Left kidney (tissue), 8 donors: ENCODE results near the gene RGPD5. TPM values are rescaled to one million over a fixed set of nuclear protein-coding genes. Genes with fewer than 3 reads are reported as not detected.
"Not testable (repeated sequence)": the region's sequence is repeated elsewhere in the genome, so short reads cannot be mapped to it uniquely, and the experiment has no call there.

Experiments used
- DNase-seq: peaks from one replicate; pipeline ENCODE4 v3.0.0-alpha.2; 2013
- long read RNA-seq, 8 donors: transcript quantifications; one replicate each; lab custom pipeline, GENCODE V29; 2026
- polyA plus RNA-seq: library from polyadenylated mRNA; unstranded; fragments of 120-200 nt; gene quantifications from one replicate; pipeline ENCODE4 v1.2.1, GENCODE V29; 2013; ENCODE audit not compliant: insufficient read length

RGPD5 gene
- polyA plus RNA-seq: 22.1 TPM
- long read RNA-seq, donor 1, partial matches to known transcripts: 15 of 15 reads
- long read RNA-seq, donor 1, other reads (novel, unspliced or antisense): 0 of 15 reads
- long read RNA-seq, donor 2, full-length matches to known transcripts: 1 of 1 reads
- long read RNA-seq, donor 2, partial matches to known transcripts: 0 of 1 reads
- long read RNA-seq, donor 2, other reads (novel, unspliced or antisense): 0 of 1 reads
- long read RNA-seq, donor 3, partial matches to known transcripts: 22 of 22 reads
- long read RNA-seq, donor 3, other reads (novel, unspliced or antisense): 0 of 22 reads
- long read RNA-seq, donor 4: 0 reads
- long read RNA-seq, donor 5, partial matches to known transcripts: 14 of 14 reads
- long read RNA-seq, donor 5, other reads (novel, unspliced or antisense): 0 of 14 reads
- long read RNA-seq, donor 6: 0 reads
- long read RNA-seq, donor 7: 0 reads
- long read RNA-seq, donor 8, partial matches to known transcripts: 16 of 16 reads
- long read RNA-seq, donor 8, other reads (novel, unspliced or antisense): 0 of 16 reads

DNA sequence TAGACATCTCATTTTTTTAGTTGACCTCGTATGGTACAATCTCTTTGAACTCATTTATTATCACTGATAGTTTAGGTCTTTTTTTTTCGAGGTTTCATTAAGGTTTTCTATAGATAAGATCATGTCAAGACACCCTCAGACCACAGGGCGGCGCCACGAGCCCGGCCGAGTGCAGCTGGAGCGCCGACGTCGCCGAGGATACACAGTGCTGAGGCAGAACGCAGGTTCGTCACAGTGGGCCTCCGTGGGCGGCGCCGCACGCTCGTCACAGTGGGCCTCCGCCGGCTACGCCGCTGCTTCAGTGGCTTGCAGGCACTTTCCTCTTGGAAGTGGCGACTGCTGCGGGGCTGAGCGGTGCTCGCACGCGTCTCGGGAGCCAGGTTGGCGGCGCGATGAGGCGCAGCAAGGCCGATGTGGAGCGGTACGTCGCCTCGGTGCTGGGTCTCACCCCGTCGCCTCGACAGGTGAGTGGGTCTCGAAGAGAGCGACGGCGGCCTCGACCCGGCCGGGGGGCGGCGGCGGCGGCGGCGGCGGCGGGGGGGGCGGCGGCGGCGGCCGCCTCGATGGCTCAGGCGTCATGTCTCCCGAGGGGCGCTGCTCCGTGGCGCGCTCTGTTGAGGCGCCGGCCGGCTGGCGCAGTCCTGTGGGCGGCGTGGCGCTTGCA, at the start of gene RGPD5:
RGPD5 (plus strand) TSS at position 232 of the 664 bp plus-strand sequence; CDS start at position 393, 161 bp downstream.
- not testable (repeated sequence) for DNase-seq

DNA sequence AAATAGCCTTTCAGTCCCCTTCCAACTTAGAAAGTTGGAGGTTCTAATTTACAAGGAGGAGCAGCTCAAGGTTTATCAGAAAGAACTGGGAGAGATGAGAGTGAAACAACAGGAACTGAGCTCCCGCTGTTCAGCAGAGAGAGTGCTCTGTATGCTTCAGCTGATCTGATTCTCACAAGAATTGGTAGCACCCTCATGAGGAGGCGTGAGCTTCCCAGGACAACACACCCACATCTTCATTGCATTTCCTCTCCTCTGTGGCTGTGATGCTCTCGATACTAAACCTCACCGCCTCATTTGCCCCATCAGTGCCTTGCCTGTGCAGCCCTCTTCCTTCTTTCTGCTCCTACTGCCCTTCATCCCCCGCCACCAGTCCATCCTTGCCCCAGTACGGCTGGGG, 42.5 kb upstream of the RGPD5 start:
- not testable (repeated sequence) for DNase-seq

DNA sequence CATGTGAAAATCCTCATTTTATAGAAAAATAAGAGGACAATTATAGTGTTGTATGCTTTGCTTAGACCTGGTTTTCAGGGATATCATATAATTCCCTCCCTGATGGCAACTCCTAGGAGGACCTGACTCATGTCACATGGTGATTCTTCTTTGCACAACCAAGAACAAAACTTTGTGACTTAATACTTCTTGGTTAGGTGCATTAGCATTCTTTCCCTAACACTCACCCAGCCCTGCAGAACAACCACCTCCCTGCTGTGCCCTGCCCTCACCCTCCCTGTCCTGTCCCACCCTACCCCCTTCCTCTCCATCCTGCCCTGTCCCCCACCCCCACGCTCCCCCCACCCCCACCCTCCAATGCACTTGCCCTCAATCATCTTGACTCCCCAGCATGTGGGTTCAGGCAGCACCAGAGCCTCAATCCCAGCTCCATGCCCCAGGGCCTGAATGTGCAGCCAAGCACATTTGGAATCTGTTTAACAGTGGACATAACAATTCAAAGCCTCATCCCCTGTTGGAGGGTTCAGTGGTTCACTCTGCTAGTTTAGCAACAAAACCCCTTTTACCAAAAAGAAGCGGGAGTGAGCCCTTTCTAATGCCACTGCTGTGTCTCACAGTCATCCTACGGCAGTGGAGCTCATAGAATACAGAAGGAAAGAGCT, 36.8 kb upstream of the RGPD5 start:
- DNase-seq: not testable (repeated sequence)

DNA sequence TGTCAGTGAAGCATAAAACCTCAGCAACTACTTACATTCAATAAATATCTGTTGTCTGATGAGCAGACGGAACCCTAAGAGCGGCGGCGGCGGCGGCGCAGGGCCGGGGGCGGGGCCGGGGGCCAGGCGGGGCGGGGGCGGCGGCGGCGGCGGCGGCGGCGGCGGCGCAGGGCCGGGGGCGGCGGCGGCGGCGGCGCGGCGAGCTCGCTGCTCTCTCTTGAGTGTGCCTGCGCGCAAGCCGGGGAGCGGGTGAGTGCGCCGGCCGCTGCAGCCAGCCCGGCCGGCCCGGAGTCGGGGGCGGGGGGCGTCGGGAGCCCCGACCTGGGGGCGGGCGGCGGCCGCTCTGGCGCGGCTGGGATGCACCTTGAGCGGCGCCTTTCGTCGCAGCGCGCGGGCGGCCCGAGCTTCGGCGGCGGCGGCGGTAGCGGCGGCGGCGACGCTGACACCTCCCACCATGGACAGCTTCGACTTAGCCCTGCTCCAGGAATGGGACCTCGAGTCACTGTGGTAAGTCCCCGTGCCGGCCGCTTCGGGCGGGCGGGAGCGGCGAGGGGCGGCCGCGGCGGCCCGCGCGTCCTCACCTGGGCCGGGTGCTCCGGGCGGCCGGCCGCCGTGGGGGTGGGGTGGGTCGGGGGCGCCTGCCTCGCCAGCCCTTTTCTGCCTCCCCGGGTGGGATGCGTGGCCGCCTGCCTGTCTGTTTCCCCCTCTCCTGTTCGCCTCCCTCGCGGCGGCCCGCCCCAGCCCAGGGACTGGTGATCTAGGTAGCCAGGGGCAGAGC, 33.7 kb upstream of the RGPD5 start:
- DNase-seq: not testable (repeated sequence)

DNA sequence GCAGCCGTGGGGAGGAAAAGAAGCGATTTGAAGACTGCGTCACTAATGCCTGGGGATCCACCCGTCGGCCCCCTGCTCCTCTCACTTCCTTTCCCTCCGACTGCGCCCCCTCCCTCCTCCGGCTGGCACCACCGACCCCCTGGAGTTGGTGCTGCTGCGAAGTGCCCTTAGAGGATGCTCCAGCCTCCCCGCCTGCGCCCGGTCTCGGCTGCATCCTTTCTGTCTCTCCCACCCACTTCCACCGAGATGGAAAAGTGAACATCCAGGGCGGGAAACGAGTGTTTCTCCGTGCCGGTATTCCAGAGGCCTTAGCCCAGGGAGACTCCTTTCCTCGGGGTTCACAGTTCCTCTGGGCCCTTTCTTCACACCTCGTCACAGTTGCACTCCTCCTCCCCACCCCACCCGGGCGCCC, 33.1 kb upstream of the RGPD5 start:
- DNase-seq: not testable (repeated sequence)

DNA sequence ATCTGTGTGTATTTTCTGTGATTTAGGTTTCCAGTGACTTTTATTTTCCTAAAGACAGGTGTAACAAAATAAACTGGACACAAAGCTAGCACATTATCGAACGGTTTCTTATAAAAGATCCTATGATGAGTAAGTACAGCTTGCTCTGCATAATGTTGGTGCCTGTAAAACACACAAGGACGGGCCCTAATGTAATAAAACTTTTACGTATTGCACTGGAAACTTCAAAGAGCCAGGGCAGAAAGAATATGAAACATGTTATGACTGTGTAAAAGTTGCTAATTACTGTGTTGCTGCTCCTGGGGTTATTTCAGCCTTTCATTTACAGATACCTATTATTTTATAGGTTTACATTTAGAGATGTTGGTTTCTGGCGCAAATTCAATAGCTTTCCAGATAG, 32.1 kb upstream of the RGPD5 start:
- DNase-seq: not testable (repeated sequence)

DNA sequence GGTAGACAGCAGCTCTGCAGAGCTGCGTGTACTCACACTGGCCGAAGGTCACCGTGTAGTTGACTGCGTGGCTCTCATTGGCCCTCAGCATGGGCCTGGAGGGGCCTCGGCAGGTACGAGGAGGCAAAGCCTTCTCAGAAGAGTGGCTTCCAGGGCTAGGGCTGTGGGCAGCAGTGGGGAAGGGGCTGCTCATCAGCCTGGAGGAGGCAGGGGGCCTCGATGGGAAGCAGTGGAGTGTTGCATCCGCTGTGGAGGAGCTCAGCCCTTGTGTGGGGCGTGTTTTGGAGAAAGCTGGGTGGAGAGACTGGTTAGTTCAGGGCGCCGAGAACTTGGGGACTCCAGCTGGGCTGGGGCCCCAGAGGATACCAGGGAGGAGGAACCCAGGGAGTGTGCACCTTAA, 28.0 kb upstream of the RGPD5 start:
- not testable (repeated sequence) for DNase-seq

DNA sequence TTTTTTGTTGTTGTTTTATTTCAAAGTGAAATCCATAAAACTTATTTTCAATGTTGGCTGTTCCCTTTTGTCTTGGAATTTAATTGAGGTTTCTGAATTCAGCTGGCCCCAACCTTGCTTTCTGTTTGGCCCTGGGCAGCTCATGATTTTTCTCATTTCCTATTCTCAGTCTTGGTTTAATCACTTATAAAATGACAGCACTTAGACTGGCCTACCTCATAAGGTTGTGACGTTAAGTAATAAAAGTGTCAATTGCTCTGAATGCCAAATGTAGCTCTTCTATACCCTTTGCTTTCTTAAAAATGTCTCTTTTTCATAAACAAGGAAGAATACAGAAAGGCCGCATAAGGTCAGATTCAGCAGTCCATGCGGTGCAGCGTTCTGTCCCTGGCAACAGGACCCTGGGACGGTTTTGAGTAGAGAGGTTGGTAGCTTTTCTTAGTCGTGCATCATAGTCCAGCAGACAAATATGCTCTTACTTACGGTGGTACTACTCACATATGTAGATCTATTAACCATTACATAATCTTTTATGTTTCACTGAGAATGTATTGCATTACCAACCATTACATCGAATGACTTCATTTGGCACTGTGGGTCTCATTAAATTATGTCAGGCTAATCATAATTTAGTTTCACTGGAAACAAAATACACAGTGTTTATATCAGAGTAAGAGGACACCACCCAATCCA, 27.1 kb upstream of the RGPD5 start:
- not testable (repeated sequence) for DNase-seq

DNA sequence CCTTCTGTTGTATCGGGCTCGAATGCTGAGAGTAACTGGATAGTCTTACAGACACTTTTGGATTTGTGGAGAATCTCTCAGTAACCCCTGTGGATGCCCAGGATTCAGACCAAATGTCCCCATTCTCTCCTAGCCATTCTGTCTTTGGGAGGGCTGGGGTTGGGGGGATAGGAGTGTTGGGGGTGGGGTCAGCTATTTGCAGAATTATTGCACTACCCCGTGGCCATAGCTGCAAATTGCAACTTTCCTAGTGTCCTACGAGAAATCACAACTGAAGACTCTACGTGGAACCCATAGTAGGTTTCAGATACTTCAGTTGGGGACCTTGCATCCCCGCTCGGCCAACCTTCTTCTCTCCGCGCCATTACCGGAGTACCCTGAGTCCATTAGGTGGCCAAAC, 25.2 kb upstream of the RGPD5 start:
- DNase-seq: not testable (repeated sequence)

DNA sequence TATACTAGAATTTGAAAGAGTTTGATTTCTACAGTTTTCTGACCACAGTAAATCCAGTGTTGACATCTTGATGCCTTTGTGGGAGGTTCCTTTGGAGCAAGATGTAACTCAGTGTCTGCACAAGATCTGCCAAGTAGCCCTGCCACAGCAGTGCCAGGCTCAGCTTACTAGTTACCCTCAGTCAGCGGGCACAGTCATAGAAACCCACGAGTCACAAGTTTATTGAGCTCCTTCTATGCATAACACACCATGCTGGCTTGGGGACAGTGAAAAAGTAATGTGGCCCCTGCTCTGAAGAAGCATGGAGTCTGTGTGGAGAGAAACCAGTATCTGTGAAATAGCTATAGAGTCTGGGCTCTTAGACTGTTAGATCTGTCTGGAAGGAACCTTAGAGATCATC, 15.0 kb upstream of the RGPD5 start:
- DNase-seq: not testable (repeated sequence)

DNA sequence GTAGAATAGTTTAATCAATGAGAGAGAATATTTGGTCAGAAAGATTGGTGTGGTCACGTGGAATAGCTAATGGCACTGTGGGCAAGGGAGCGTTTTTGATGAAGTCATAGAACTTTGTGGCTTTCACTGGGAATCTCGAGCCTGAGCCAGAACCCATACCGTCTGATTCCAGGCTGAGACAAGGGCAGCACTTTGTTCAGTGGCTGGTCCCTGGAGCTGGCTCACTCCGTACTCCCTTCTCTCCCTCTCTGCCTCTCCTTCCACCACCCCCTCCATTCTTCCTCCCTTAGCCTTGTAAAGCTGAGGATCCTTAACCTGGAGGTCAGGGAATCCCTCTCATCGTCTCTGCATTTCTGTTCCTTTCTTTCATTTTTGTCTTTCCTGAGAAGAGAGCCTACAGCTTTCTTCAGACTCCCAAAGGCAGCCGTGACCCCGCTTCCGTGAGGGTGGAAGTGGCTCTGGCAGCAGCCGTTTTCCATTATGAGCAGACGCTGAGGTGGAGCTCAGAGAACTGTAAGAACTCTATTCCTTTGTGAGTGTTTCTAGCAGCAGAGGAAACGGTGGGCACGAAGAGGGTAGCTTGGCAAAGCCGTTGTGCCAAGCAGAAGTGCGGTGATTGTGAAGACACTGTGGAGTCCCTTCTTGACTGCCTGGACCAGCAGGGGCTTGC, 12.8 kb upstream of the RGPD5 start:
- DNase-seq: not testable (repeated sequence)

DNA sequence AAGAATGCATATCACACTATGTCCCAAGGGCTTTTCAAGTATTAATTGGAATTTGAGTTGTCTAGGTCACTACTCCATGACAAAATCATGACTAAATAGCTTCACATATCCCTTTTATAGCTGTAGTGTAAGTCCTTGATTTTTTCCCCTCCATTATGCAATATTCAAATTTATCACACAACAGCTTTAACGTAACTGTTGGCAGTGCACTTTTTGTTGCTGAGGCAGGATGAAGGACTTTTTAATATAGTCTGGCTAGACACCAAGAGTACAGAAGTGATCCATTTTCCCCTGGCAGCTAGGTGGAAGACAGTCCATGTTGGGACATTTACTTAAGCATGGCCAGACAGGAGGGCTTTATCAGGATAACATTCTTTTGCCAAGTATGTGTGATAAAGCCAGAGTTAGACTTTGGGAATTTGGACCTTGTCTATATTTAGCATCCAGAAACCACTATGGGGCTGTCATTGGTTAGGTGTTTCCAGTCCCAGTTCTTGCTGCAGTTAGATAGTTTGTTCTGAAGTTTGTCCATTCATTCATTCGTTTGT, 11.6 kb upstream of the RGPD5 start:
- DNase-seq: not testable (repeated sequence)

DNA sequence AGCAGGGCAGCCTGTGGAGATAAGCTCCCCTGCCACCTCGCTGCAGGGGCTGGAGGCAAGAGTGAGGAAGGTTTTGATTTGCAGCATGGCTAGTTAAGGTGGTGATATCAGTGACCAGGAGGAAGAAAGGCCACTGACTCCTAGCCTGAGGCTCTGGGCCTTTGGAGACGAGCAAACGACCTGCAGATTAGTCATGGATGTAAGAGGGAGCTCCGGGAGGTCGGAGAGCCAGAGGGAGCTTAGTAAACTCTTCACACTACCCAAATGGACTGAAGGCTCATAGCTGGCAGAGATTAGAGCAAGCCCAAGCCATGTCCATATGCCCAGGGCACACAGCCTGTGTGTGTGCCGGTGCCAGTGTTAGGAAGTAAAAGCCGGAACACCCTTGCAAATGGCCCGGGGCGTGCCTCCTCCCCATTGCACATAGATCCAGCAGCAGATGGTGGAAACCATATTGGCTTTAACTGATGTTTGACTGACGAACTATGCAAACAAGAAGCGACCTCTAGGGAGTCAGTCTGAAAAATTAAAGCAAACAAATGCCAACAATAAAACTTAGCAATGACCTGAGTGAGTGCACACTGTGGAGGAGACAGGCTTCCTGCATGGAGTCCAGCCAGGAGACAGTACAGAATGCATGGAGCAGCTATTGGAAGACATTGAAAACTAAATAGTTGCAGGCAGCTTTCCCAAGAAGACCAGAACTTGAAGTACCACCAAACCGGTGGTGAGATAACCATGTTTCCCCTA, 2.4 kb upstream of the RGPD5 start:
- DNase-seq: not testable (repeated sequence)

DNA sequence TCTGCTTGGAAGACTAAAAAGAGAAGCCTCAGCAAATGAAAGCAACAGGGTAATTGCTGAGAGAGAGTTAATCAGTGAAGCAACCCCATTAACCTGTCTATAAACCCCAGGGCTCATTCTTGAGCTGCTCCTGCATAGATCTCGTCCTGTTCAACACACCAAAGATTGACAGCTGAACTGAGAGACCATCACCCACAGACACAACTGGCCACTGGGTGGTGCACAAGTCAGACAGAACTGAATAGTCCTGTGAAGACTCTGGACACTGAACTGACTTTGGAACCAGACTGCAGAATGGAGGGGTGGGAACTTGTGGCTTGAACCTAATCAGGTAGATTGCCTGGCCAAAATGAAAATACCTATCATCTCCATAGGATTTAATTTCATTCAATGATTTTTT, 1.4 kb upstream of the RGPD5 start:
- not testable (repeated sequence) for DNase-seq

DNA sequence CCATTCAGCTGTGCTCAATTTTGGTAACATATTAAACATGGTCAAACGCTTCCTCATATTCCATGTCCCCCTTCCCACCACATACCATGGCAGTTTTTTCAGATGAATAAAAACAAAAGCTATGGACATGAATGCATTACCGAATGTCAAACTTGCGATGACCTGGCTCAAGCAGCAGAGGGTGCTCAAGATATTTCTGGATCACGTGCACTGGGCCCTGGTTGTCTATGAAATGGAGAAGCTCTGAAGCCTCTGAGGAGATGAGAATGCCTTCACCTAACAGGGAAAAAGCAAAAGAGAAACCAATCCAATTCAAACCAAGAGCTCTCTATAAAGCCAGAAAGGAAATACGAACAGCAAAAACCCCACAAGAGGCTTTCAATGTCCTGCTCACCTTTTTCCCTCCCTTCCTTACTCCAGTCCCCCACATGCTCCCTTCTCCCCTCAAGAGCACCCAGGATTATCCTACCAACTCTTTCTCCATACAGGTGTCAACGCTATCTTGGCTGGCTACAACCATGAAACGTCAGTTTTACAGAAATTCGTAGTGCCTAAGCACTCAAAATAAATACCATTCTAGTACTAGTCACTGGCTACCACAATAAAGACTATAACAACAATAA, 77.1 kb downstream of the RGPD5 start:
- DNase-seq: not testable (repeated sequence)

DNA sequence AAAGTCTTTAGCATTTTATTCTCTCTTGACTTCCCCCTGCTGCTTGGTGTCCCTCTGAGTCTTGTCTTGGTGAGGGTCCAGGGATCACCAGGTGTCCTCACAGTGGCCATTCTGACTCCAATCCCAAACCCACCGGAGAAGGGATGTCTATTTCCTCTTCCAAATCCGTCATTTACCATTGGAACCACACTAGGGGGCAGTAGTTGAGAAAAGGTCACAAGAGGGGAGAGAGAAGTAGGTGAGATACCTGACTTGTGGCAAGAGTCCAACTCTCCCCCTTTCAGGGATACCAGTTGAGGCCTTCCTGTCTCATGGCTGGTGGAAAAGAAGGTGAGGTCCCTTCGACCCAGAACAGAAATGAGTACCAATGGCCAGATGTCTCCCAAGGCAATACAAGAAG, 82.5 kb downstream of the RGPD5 start:
- DNase-seq: not testable (repeated sequence)

DNA sequence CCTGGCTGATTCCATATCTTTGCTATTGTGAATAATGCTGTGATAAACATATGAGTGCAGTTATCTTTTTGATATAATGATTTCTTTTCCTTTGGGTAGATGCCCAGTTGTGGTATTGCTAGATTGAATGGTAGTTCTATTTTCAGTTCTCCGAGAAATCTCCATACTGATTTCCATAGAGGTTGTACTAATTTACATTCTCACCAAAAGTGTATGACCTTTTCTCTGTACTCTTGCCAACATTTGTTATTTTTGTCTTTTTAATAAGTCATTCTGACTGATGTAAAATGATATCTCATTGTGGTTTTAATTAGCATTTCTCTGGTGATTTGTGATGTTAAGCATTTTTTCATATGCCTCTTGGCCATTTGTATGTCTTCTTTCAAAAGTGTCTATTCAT, 88.0 kb downstream of the RGPD5 start:
- DNase-seq: not testable (repeated sequence)

DNA sequence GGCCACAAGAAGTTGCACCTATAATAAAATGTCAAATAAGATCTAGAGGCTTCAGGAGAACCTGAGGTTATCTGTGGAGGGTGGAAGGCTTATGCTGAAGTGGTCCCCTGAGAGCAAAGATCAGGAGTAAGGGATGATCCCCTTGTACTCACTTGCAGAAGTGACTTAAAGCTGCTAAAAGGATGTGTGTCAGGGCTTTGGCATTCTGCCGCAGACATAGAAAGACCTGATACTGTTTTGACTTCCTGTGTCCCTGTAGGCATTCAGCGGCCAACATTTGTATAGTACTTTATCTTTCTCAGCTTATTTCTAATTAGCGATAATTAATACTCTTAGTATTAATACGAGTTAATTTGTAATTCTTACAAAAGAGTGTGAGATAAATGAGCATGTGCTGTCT, 94.3 kb downstream of the RGPD5 start:
- not testable (repeated sequence) for DNase-seq

DNA sequence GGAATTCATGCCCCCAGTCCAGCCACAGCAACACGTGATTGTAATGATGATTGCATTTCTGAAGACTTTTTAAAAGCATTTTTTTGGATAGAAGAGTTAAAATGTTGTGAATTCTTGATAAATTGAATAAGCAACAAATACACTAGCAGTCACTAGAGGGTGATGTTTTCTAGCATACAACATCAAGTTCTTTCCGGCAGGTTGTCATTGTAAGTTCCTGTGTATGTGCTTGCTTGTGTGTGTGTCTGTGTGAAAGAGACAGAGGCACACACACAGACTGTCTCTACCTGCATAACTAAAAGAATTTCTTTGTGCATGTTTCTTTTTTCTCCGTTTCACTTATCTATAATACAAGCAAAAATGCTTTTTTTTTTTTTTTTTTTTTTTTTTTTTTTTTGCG, 95.8 kb downstream of the RGPD5 start:
- DNase-seq: not testable (repeated sequence)
